Caco-2 (cell line): ENCODE data around the gene SLC9A1. TPM values are rescaled to one million over a fixed set of nuclear protein-coding genes. Genes with fewer than 3 reads are reported as not detected.

ENCODE experiments used
- BruUV-seq: library from RNA; stranded (reverse); fragments of 400-500 nt; replicated peaks from 2 replicates; lab custom pipeline; 2021; lab: Mats Ljungman, UMichigan
- CTCF ChIA-PET: fragments of 300-600 bp; sonication (Branson Sonifier 250); formaldehyde crosslinking; loops from one replicate; lab custom pipeline; 2022; ENCODE audit warnings: antibody characterized with exemption; lab: Charles Lee
- POLR2A ChIA-PET: fragments of 300-600 bp; sonication (Branson Sonifier 250); formaldehyde crosslinking; loops from one replicate; lab custom pipeline; 2022; ENCODE audit warnings: antibody characterized with exemption; lab: Charles Lee
- DNase-seq, 2 experiments: peaks; one replicate each; pipeline versions ENCODE4 v3.0.0 to v3.0.0-alpha.2; 2020 to 2022
- H3K27me3 ChIP-seq: replicated peaks from 2 replicates; pipeline ENCODE4 v1.6.0; 2011; ENCODE audit warnings: low read length; ENCODE audit not compliant: control insufficient read depth, insufficient read depth
- H3K36me3 ChIP-seq: 2 replicates; pipeline ENCODE4 v1.5.1; 2011; ENCODE audit warnings: low read length; ENCODE audit not compliant: control insufficient read depth, insufficient read depth
- H3K4me1 ChIP-seq: fragments of 250-450 bp; sonication (Bioruptor Pico); 2 replicates; pipeline ENCODE4 v1.5.1; 2020; ENCODE audit warnings: mild to moderate bottlenecking
- H3K4me3 ChIP-seq: 2 replicates; pipeline ENCODE4 v1.5.1; 2011; ENCODE audit warnings: low read depth, mild to moderate bottlenecking, control low read depth, low read length
- H3K9me3 ChIP-seq: fragments of 250-450 bp; sonication (Bioruptor Pico); 2 replicates; pipeline ENCODE4 v1.5.1; 2020; ENCODE audit warnings: mild to moderate bottlenecking, moderate library complexity
- H3K27ac Mint-ChIP-seq: one replicate; pipeline ENCODE4 v1.8.0; 2022; ENCODE audit warnings: mixed read lengths; ENCODE audit not compliant: unreplicated experiment
- H3K27me3 Mint-ChIP-seq: one replicate; pipeline ENCODE4 v1.8.0; 2022; ENCODE audit warnings: mixed read lengths; ENCODE audit not compliant: insufficient read depth, unreplicated experiment
- H3K36me3 Mint-ChIP-seq: one replicate; pipeline ENCODE4 v1.8.0; 2022; ENCODE audit warnings: mild to moderate bottlenecking, mixed read lengths; ENCODE audit not compliant: insufficient read depth, unreplicated experiment
- H3K4me1 Mint-ChIP-seq: one replicate; pipeline ENCODE4 v1.8.0; 2022; ENCODE audit warnings: low read depth, mixed read lengths; ENCODE audit not compliant: unreplicated experiment
- H3K4me3 Mint-ChIP-seq: one replicate; pipeline ENCODE4 v1.8.0; 2022; ENCODE audit warnings: mild to moderate bottlenecking, moderate library complexity, mixed read lengths; ENCODE audit not compliant: unreplicated experiment
- H3K9me3 Mint-ChIP-seq: one replicate; pipeline ENCODE4 v1.8.0; 2022; ENCODE audit warnings: mixed read lengths; ENCODE audit not compliant: unreplicated experiment
- CTCF ChIP-seq, 2 experiments: fragments of 200-600 bp in 1 of 2; IDR thresholded peaks; 1 replicate in 1 of 2; 2 replicates in 1 of 2; pipeline versions ENCODE4 v1.5.1 to v1.8.0; 2011 to 2022; ENCODE audit warnings: antibody characterized with exemption in 1 of 2, control low read depth in 1 of 2, inconsistent platforms in 1 of 2, low read depth in 1 of 2, low read length in 1 of 2, mild to moderate bottlenecking in 1 of 2, moderate library complexity in 1 of 2; ENCODE audit not compliant: insufficient read depth in 1 of 2, severe bottlenecking in 1 of 2, unreplicated experiment in 1 of 2
- intact Hi-C: fragments of 100-400 bp; cut with micrococcal nuclease; formaldehyde crosslinking; loops from one replicate; pipeline ENCODE4 v1.10.0; 2022; ENCODE audit not compliant: unreplicated experiment
- total RNA-seq: library from RNA; stranded (reverse); gene quantifications from 2 replicates; pipeline ENCODE4 v1.2.3, GENCODE V29; 2022

The SLC9A1 gene
- total RNA-seq, 1 experiment from 2014 or later: 28.9 TPM

- CTCF ChIA-PET: no interaction called here
- Histone ChIP-seq H3K4me3 (no peak overlapping the region), H3K9me3 (no peaks in the 10 kb centered on the region), H3K4me1 (no peaks in the 10 kb centered on the region), H3K27me3 (no peaks in the 10 kb centered on the region), H3K36me3 (no peaks in the 10 kb centered on the region)
- Mint-ChIP-seq H3K4me1 (no peaks in the 10 kb centered on the region), H3K27me3 (no peaks in the 10 kb centered on the region), H3K4me3 (no peak overlapping the region), H3K27ac (no peak overlapping the region), H3K36me3 (no peaks in the 10 kb centered on the region), H3K9me3 (no peaks in the 10 kb centered on the region)
- BruUV-seq: no TSS peak
- TF ChIP-seq CTCF (IDR thresholded peaks at IDR 0.05; ENCODE audit: insufficient read depth in 1 of 2, low read depth in 1 of 2, low read length in 1 of 2, severe bottlenecking in 1 of 2, unreplicated experiment in 1 of 2): no peak
- POLR2A ChIA-PET: no interaction called here
- no peak for DNase-seq
- intact Hi-C loops: no loop called here
These were observed 62.0 kb downstream of the SLC9A1 start for GRCh38 chr1:27092888-27093287.

GRCh38 chr1:27090911-27091310 lies 64.0 kb downstream of the SLC9A1 start:
- Histone ChIP-seq H3K9me3 (no peaks in the 10 kb centered on the region), H3K4me3 (no peak overlapping the region), H3K27me3 (no peaks in the 10 kb centered on the region), H3K4me1 (no peaks in the 10 kb centered on the region), H3K36me3 (no peaks in the 10 kb centered on the region)
- H3K36me3 Mint-ChIP-seq: no peaks in the 10 kb centered on the region
- H3K4me1 Mint-ChIP-seq: no peaks in the 10 kb centered on the region
- H3K27ac Mint-ChIP-seq: no peak overlapping the region
- peaks cover 12% of the 10 kb centered on the region for H3K9me3 Mint-ChIP-seq
- H3K4me3 Mint-ChIP-seq: no peak overlapping the region
- ChIA-PET CTCF (no interaction called here), POLR2A (no interaction called here)
- BruUV-seq: no TSS peak
- DNase-seq: no peak
- no peaks in the 10 kb centered on the region for H3K27me3 Mint-ChIP-seq
- TF ChIP-seq CTCF (IDR thresholded peaks at IDR 0.05; ENCODE audit: insufficient read depth in 1 of 2, low read depth in 1 of 2, low read length in 1 of 2, severe bottlenecking in 1 of 2, unreplicated experiment in 1 of 2): no peak
- intact Hi-C loops: no loop called here

GRCh38 chr1:27087371-27088220 lies 67.3 kb downstream of the SLC9A1 start:
- H3K9me3 ChIP-seq: no peaks in the 10 kb centered on the region
- no peaks in the 10 kb centered on the region for H3K4me1 Mint-ChIP-seq
- H3K27me3 ChIP-seq: no peaks in the 10 kb centered on the region
- H3K27me3 Mint-ChIP-seq: no peaks in the 10 kb centered on the region
- no peak overlapping the region for H3K27ac Mint-ChIP-seq
- ChIA-PET POLR2A (no interaction called here), CTCF (no interaction called here)
- H3K4me3 ChIP-seq: no peak overlapping the region
- H3K36me3 Mint-ChIP-seq: no peaks in the 10 kb centered on the region
- no peaks in the 10 kb centered on the region for H3K4me1 ChIP-seq
- no TSS peak for BruUV-seq
- intact Hi-C loops: no loop called here
- H3K4me3 Mint-ChIP-seq: no peak overlapping the region
- TF ChIP-seq CTCF (IDR thresholded peaks at IDR 0.05; ENCODE audit: insufficient read depth in 1 of 2, low read depth in 1 of 2, low read length in 1 of 2, severe bottlenecking in 1 of 2, unreplicated experiment in 1 of 2): no peak
- no peak for DNase-seq
- no peaks in the 10 kb centered on the region for H3K36me3 ChIP-seq
- H3K9me3 Mint-ChIP-seq: peaks cover 12% of the 10 kb centered on the region
